DMS 273 (cell line): Measurements from ENCODE around the gene ZNRF1.
A peak's percentile ranks its signal among the peaks of the same experiment; 100 is the strongest.

ENCODE experiments used
- DNase-seq: peaks from one replicate; lab custom pipeline; 2025; ENCODE audit not compliant: unreplicated experiment; lab: John Stamatoyannopoulos, UW

Gene ZNRF1

DNA sequence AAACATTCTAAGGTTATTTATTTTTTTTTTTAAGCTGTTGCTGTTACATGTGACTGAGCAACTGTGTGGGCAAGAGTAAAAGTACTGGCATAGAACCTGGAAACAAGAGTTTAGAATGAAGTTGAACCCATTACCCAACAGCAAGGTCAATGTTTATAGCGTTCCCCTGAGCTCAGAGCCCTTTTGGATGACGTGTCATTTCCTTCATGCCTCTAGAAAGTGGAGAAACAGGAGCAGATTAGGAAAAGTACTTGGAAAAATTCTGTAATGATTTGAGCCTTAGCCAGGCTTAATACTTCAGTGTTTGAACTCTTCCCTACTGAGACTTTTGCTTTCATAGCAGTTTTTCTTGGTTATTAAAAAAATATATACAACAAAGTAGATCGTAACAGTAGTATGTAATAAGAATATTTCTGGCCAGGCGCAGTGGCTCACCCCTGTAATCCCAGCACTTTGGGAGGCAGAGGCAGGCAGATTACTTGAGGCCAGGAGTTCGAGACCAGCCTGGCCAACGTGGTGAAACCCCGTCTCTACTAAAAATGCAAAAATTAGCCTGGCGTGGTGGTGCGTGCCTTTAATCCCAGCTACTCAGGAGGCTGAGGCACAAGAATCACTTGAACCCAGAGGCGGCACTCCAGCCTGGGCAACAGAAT lies 27.5 kb downstream of the ZNRF1 start:
- peak; percentile 18 for DNase-seq

DNA sequence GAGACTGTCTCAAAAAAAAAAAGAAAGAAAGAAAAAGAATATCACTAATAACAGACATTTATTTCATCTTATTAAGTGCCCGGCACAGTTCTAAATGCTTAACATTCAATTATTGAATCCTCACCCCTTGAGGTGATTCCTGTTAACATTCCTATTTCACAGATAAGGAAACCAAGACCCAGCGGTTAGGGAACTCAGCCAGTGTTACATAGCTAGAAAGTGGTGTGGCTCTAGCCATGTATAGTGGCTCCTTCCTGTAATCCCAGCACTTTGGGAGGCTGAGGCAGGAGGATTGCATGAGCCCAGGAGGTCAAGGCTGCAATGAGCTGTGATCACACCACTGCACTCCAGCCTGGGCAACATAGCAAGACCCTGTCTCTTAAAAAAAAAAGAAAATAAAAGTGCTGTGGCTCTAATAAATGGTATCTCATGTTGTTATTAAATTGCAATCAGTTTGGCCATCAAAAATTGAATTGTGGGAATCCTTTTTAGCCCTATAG lies 28.1 kb downstream of the ZNRF1 start:
- DNase-seq, result no peak

DNA sequence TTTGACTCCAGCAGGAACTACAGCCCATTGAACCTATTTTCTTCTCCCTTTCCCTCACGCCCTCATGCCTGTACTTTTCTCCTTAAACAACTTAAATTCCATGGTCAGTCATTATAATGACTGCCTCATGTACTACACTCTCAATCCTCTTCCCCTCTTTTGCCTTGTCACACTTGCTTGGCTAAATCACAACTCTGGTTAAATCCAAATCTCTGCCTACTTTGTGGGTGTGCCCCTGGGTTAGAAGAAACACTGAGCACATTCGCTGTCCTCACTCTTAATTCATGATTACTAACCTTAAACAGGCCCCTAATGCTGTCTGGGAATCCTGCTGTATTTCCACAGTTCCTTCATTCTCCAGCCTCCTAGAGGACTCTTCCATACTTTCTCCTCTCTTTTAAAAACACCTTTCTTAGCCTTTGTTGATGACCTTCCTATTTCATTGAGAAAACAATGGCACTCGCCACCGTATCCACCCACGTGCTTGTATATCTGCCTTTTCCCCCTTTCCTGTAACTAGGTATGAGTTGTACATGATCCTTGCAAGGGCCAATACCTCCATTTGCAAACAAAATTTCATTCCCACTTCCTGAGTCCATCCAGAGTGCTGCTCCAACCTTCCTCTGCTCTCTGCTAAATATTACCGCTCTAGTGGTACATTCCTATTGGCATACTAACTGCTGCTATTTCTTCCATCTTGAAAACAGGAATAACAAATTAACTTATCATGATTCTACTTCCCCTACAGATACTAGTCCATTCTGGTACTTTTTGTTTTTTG lies 28.9 kb downstream of the ZNRF1 start:
- no peak for DNase-seq

DNA sequence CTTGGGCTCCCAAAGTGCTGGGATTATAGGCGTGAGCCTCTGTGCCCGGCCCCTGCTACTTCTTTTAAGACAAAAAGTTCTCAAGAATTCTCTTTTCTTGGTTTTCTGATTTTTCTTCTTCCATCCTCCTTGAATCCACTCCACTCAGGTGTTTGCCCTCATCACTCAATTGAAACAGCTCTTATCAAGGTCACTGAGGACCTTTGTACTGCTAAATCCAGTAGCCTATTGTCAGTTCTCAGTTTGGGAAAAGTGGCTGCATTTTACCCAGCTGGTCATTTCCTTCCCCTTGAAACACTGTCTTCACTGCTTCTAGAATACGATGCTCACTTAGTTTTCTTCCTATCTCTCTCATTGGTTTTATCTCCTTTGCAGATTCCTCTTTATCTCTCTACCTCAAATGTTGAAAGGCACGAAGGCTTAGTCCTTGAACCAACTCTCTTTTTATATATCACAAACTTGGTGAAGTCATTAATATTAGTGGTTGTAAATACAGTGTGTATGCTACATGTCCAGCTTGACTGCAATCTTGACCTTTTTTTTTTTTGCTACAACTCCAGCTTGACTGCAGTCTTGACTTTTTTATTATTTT lies 29.8 kb downstream of the ZNRF1 start:
- DNase-seq, result no peak

DNA sequence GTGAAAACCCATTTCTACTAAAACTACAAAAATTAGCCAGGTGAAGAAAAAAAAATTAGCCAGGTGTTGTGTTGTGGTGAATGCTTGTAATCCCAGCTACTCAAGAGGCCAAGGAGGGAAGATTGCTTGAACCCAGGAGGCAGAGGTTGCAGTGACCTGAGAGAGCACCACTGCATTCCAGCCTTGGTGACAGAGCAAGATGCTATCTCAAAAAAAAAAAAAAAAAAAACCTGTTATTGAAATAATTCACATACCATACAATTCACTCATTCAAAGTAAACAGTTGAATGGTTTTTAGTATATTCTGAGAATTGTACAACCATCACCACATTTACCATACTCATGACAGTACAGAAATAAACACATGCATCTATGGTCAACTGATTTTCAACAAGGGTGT lies 31.0 kb downstream of the ZNRF1 start:
- DNase-seq, result no peak

DNA sequence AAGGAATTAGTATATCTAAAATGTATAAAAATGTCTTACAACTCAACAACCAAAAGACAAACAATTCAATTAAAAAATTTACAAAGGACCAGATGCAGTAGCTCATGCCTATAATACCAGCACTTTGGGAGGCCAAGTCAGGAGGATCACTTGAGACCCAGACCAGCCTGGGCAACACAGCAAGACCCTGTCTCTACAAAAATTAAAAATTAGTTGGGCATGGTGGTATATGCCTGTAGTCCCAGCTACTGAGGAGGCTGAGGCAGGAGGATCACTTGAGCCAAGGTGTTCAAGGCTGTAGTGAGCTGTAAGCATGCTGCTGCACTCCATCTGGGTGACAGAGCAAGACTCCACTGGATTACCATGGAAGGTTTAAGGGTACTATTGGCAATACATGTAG lies 33.8 kb downstream of the ZNRF1 start:
- no peak for DNase-seq

DNA sequence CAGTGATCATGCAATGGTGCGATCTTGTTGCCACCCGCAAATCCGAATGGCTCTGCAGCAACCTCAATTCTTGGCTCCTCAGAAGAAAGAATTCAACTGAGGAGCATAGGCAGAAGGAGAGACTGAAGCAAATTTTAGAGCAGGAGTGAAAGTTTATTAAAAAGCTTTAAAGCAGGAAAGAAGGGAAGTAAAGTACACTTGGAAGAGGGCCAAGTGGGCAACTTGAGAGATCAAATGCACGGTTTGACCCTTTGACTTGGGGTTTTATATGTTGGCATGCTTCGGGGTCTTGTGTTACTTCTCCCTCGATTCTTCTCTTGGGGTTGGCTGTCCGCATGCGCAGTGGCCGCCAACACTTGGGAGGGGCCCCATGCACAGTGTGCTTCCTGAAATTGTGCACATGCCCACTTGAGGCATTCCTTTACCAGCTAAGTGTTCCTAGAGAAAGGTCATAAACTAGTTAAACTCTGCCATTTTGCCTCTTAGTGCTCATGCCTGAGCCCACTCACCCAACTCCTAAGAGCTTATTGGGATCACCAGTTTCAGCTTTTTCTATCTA lies 36.7 kb downstream of the ZNRF1 start:
- DNase-seq, result no peak

DNA sequence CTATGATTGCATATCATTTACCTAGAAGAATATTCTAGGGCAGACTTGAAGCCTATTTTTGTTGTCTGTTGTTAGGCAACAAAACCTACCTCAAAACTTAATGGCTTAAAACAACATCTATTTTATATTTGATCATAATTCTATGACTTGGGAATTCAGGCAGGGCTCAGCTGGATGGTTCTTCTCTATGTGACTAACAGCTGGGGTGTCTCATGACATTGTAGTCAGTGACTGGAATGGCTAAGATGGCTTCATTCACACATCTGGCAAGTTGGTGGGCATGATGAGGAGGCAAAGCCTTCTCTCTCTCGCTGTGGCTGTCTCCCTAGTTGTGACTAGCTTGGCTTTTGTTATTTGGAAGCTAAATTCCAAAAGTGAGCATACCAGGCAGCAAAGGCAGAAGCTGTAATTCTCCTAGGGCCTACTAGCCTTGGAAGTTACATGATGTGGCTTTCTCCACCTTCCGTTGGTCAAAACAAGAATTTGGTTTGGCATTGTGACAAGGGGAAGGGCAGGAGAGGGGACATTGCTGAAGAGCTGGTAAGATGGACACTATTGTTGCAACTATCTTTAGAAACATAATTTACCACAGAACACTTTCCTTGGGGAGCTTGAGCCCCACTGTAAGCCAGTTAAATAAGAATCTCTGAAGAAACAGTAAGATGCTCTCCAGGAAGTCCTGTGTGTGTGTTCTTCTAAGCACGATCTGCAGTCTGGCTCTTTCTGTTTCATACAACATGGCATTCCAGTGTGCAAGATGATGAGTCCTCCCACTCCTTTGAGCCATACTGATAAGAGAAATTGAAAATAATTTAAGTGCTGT lies 39.4 kb downstream of the ZNRF1 start:
- DNase-seq, result no peak

DNA sequence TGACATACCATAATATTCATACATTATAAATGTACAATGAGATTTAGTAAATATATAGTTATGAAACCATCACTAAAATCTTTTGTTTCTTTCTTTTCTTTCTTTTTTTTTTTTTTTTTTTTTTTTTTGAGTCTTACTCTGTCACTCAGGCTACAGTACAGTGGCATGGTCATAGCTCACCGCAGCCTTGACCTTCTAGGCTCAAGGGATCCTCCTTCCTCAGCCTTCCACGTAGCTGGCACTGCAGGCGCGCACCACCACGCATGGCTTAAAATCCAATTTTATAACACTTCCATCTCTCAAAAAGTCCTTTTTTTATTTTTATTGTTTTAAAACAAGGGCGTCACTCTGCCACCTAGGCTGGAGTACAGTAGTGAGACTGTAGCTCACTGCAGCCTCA lies 41.1 kb downstream of the ZNRF1 start:
- no peak for DNase-seq

DNA sequence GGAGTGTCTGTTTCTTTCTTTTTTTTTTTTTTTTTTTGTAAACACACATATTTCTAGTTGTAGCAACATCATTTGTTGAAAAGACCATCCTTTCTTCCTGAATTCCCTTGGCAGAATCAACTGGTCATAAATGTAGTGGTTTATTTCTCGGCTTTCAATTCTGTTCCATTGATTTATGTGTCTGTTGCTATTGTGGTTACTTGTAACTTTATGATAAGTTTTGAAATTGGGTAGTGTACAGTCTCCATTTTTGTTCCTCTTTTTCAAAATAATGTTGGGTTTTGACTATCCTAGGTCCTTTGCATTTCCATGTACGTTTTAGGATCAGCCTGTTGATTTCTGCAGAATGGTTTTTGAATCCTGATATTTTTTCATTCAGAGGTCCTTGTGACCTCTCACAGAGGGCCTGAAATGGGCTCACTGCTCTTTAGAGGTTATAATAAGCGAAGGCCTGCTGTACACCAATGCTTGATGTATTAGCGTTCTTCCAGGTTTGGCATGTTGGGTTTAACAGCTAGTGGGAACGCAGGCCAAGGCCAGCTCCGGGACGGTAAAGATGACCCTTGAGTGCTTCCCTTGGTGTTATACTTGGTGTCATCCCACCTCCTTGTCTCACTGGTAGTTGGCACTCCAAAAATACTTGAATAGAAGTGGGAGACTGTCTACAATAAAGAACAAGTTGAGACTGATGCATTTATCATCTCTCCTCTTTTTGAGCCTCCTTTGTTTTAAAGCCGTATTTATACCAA lies 43.8 kb downstream of the ZNRF1 start:
- no peak for DNase-seq

DNA sequence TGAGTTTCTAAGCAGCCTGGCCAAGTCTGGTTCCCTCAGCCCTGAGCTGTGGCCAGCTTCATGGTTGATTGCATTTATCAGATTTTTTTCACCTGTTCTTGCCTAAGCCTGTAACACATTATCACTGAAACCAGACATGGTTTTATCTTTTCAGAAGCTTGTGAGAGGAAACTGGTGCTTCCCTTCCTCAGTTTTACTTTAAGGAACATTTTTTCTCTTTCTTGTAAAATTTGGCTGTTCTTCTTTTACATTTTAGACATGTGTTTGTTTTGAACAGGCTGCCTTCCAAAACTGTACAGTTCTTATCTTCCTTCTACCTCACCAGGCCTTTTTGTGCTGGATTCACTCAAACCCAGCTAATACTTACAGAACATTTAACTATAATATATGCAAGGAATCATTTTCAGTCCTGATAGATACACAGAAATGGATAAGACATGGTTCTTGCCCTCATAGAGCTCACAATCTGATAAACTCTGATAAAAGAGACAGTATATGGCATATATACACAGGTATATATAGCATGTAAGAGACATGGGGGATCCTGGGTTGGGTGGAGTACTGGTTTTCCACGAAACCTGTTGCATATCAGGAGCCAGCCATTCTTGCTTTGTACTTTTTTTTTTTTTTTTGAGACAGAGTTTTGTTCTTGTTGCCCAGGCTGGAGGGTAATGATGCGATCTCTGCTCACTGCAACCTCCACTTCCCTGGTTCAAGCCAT lies 44.5 kb downstream of the ZNRF1 start:
- DNase-seq, result no peak

DNA sequence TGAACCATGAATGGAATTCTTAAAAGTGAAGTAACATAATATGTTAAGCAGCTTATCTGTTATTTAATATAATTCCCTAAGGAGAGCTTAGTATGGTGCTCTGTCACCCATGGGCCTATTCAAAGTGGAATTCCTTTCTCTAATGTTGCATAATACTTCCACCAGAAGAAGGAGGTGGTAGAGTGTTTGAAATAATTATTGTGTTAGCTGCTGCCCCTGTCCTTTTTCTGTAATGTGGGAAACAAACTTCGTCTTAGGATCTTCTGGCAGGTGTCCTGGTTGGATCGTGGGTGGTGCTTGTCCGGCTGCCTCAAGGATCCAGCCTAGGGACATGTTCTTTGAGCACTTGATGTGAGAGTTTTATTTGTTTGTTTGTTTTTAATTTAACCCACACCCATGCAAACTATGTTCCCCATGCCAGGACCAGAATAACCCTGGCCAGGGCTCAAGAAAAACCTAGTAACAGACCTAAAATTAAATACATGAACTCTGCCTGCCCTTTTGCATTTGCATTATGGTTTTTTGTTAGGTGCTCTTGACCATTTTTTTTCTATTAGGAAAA lies 46.1 kb downstream of the ZNRF1 start:
- no peak for DNase-seq

DNA sequence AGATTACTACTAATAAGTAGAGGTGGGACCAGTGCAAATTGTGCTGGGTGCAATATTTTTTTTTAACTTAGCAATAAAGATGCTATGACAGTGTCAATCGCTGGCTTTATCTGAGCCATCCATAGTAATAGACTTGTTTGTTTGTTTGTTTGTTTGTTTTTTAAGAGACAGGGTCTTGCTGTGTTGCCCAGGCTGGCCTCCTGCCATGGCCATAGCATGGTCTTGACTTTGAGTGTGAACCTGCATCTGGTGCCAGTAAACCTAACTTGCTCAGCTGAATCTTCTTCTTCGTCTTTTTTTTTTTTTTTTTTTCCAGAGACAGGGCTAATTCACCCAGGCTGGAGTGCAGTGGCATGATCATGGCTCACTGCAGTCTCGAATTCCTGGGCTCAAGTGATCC lies 46.6 kb downstream of the ZNRF1 start:
- DNase-seq, result no peak

DNA sequence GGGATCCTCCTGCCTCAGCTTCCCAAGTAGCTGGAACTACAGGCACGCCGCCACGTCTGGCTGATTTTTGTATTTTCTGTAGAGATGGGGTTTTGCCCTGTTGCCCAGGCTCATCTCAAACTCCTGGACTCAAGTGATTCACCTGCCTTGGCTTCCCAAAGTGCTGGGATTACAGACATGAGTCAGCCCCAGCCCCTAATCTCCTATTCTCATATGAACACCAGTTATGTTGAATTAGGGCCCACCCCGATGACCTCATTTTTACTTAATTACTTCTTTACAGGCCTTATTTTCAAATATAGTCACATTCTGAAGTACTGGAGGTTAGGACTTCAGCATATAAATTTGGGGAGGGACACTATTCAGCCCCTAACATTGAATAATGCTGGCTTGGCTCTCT lies 49.2 kb downstream of the ZNRF1 start:
- DNase-seq, result no peak

DNA sequence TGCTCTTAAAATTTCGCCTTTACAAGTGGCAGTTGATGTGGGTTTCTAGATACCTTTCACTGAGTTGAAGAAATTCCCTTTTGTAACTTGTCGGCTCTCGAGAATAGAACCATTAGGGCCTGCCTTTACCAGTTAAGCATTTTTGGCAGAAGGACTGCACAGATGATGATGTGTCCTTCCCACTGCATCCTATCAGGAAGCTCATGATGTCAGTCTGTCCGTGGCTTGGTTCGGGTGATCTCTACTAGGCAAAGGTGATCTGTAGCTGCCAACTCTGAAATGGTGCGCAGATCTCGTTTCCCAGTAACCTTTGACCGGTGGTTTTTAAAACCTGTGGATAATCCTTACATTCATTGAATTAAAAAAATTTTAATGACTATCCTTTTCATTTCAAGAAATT lies 49.7 kb downstream of the ZNRF1 start:
- no peak for DNase-seq

DNA sequence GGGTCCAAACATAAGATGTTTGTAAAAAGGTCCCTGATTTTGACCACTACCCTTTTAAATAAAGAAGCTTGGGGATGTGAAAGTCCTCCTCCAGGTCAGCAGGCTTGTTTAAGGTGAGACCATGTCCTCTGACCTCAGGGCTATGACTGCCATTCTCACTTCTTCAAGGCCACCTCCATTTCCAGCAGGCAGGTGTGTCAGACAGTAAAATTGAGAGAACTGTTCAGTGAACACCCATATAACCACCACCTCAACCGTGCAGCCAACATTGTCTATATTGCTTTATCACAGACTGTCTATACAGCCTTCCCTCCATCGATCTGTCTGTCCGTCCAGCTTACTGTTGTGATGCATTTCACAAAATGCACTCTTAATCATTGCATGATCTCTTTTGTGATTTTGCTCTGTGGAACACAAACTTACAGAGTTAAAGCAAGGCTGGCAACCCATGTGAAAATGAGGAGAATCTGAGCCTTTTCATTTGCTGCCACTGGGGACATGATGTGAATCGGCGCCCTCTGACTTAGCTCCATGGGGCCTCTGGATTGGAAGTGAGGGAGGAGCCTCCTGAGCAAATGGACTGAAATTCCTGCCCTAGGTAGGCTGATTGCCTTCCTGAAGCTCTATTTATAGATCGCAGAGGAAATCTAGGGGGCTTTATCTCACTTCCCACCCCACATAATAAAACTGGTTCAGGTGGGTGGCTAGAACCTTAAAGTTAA lies 53.8 kb downstream of the ZNRF1 start:
- no peak for DNase-seq

DNA sequence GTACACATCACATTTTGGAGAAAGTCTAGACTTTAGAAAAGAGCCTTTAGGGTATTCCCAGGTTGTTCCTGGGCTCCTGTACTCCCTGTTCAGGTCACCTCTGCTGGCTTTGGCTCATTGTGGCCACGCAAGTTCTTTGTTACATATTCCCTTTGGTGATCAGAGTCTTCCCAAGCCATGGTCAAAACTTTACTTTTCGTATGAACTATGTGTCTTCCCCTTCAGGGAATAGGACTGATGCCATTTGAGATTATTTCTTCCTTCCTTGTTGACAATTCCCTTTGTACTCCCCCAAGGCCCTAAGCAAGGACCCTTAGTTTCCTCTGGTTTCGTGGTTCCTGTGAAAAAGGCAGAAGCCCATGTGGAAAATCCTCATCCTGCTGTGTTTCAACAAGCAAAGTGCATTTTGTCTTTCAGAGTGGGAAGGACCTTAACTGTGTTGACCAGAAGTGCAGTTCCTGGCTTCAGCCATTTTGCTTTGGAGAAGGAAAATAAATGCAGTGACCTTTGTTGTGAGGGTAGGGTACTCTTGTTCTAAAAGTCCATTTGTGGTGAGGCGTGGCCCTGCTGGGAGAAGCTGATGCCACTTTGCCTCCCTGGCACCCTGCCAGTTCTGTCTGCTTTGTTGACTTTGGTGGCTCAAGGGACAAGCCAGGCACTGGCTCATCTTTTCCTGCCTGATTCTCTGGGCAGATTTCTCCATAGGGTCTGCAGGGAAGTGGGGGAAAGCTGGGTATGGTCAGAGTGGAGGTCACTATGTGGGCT lies 55.1 kb downstream of the ZNRF1 start:
- DNase-seq, result peak; percentile 50

DNA sequence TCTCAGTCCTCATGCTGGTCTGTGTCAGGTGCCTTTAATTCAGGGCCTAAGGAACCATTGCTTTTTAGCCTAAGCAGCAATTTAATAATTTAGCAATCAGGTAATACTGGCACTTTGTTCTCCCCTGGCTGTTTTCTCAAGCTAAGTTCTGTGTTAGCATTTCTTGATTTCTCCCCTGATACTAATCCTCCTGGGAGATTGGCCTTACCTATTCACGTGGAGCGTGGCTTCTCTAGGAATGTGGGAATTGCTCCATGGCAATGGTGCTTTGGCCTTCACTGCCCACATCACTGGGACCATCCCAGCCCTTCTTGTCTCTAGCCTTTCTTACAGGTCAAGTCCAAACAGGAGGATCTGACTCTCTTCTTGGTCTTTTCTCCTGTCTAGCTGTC lies 55.7 kb downstream of the ZNRF1 start:
- DNase-seq, result no peak
